H7 (cell line): ENCODE results near the gene HOXC9. TPM values are rescaled to one million over a fixed set of nuclear protein-coding genes. Genes with fewer than 3 reads are reported as not detected.

Source experiments
- DNase-seq: peaks from one replicate; pipeline ENCODE4 v3.0.0; 2012
- H3K27me3 ChIP-seq: 2 replicates; pipeline ENCODE4 v1.6.0; 2011; ENCODE audit warnings: mild to moderate bottlenecking, low read length; ENCODE audit not compliant: control insufficient read depth, insufficient read depth
- H3K36me3 ChIP-seq: replicated peaks from 2 replicates; pipeline ENCODE4 v1.5.1; 2011; ENCODE audit warnings: low read length; ENCODE audit not compliant: control insufficient read depth, insufficient read depth
- H3K4me3 ChIP-seq: 2 replicates; pipeline ENCODE4 v1.5.1; 2011; ENCODE audit warnings: low read depth, mild to moderate bottlenecking, control low read depth, low read length, moderate library complexity; ENCODE audit not compliant: insufficient read depth
- total RNA-seq: library from RNA; depleted of rRNA; stranded (reverse); fragments of >200 nt; shearing (Covaris generic); gene quantifications from 2 replicates; pipeline ENCODE4 v1.2.3, GENCODE V29; 2014

Gene HOXC9
- total RNA-seq, 1 experiment from 2014 or later = not detected

- Histone ChIP-seq H3K27me3 (peaks cover 100% of the 10 kb centered on the region), H3K36me3 (no peaks in the 10 kb centered on the region), H3K4me3 (no peak overlapping the region)
- DNase-seq = no peak
These were observed 31.5 kb upstream of the HOXC9 start for GRCh38 chr12:53968214-53969127.

- no peak overlapping the region for H3K4me3 ChIP-seq
- no peaks in the 10 kb centered on the region for H3K36me3 ChIP-seq
- no peak for DNase-seq
- H3K27me3 ChIP-seq = peaks cover 100% of the 10 kb centered on the region
These were observed 30.2 kb upstream of the HOXC9 start for GRCh38 chr12:53969588-53970259.

- Histone ChIP-seq H3K27me3 (peaks cover 100% of the 10 kb centered on the region), H3K4me3 (no peak overlapping the region), H3K36me3 (no peaks in the 10 kb centered on the region)
- DNase-seq = no peak
These were observed 29.5 kb upstream of the HOXC9 start for GRCh38 chr12:53970451-53970850.

GRCh38 chr12:53971129-53971528, 28.8 kb upstream of the HOXC9 start:
- Histone ChIP-seq H3K4me3 (no peak overlapping the region), H3K27me3 (peaks cover 100% of the 10 kb centered on the region), H3K36me3 (no peaks in the 10 kb centered on the region)
- DNase-seq = no peak

GRCh38 chr12:53971686-53972085, 28.3 kb upstream of the HOXC9 start:
- no peak for DNase-seq
- no peaks in the 10 kb centered on the region for H3K36me3 ChIP-seq
- H3K4me3 ChIP-seq = no peak overlapping the region
- H3K27me3 ChIP-seq = peaks cover 100% of the 10 kb centered on the region

GRCh38 chr12:53972152-53972702, 27.7 kb upstream of the HOXC9 start:
- DNase-seq = no peak
- Histone ChIP-seq H3K27me3 (peaks cover 100% of the 10 kb centered on the region), H3K4me3 (no peak overlapping the region), H3K36me3 (no peaks in the 10 kb centered on the region)

- no peaks in the 10 kb centered on the region for H3K36me3 ChIP-seq
- H3K4me3 ChIP-seq = peak within 1 kb of the TSS; percentile 16; the same call in 1 of the 2 replicates
- H3K27me3 ChIP-seq = peaks cover 100% of the 10 kb centered on the region
- no peak for DNase-seq
These were observed 27.2 kb upstream of the HOXC9 start, which contains the start of gene HOXC11 for GRCh38 chr12:53972722-53973235. Gene HOXC11, plus strand, starts transcription at chr12:53973126. Its CDS starts 116 bp downstream, at chr12:53973242.

GRCh38 chr12:53973236-53974042, 26.5 kb upstream of the HOXC9 start:
- H3K27me3 ChIP-seq = peaks cover 100% of the 10 kb centered on the region
- no peaks in the 10 kb centered on the region for H3K36me3 ChIP-seq
- DNase-seq = peak; percentile 88
- peak overlapping the region; percentile 16; the same call in 1 of the 2 replicates for H3K4me3 ChIP-seq

- Histone ChIP-seq H3K4me3 (no peak within 1 kb of the TSS), H3K27me3 (peaks cover 100% of the 10 kb centered on the region), H3K36me3 (no peaks in the 10 kb centered on the region)
- DNase-seq = peak; percentile 72
These were observed 25.6 kb upstream of the HOXC9 start, which contains the start of gene HOTAIR for GRCh38 chr12:53974084-53975063. Gene HOTAIR, minus strand, starts transcription at chr12:53974954.

- Histone ChIP-seq H3K36me3 (no peaks in the 10 kb centered on the region), H3K27me3 (peaks cover 100% of the 10 kb centered on the region), H3K4me3 (no peak overlapping the region)
- DNase-seq = peak; percentile 70
These were observed 24.9 kb upstream of the HOXC9 start for GRCh38 chr12:53975064-53975471.

GRCh38 chr12:53975479-53976152, 24.3 kb upstream of the HOXC9 start:
- DNase-seq = peak; percentile 64
- H3K4me3 ChIP-seq = no peak overlapping the region
- peaks cover 100% of the 10 kb centered on the region for H3K27me3 ChIP-seq
- no peaks in the 10 kb centered on the region for H3K36me3 ChIP-seq

GRCh38 chr12:53976172-53976822, 23.7 kb upstream of the HOXC9 start:
- Histone ChIP-seq H3K36me3 (no peaks in the 10 kb centered on the region), H3K27me3 (peaks cover 100% of the 10 kb centered on the region), H3K4me3 (no peak overlapping the region)
- peak; percentile 71 for DNase-seq
